ENCODE data around the gene FAM124A. TPM values are rescaled to one million over a fixed set of nuclear protein-coding genes. Genes with fewer than 3 reads are reported as not detected.

FAM124A gene
- total and polyA plus RNA-seq, 10 donors, result 2.6 to 39.9 (median 23.7) TPM

- Histone ChIP-seq H3K27me3 (replicated peaks in 1 of 7) (no peaks in the 10 kb centered on the region), H3K4me1 (no peaks in the 10 kb centered on the region), H3K4me3 (no peak overlapping the region), H3K27ac (no peak overlapping the region), H3K36me3 (no peaks in the 10 kb centered on the region), H3K9me3 (no peaks in the 10 kb centered on the region)
- no peak for DNase-seq
- TF ChIP-seq POLR2A (IDR thresholded peaks at IDR 0.05), result no peak
- TF ChIP-seq CTCF (IDR thresholded peaks at IDR 0.05 in 8 of 11, conservative IDR thresholded peaks at IDR 0.05 in 3 of 11), result no peak
- TF ChIP-seq POLR2AphosphoS5 (IDR thresholded peaks at IDR 0.05), result no peak
- intact Hi-C loops (cut with DNase I; ENCODE audit: low total_unique reads), result no loop called here
- WGBS, 5 donors, result 71 to 83% (median 83%) methylated on average over 2 of the region's 2 CpGs
Measured at GRCh38 chr13:51303063-51303552, 80.9 kb downstream of the FAM124A start.

- Histone ChIP-seq H3K4me3 (no peak overlapping the region), H3K27me3 (replicated peaks in 1 of 7) (no peaks in the 10 kb centered on the region), H3K27ac (no peak overlapping the region), H3K4me1 (no peaks in the 10 kb centered on the region), H3K36me3 (no peaks in the 10 kb centered on the region), H3K9me3 (no peaks in the 10 kb centered on the region)
- intact Hi-C loops (cut with DNase I; ENCODE audit: low total_unique reads), result no loop called here
- no peak for DNase-seq
- TF ChIP-seq POLR2AphosphoS5 (IDR thresholded peaks at IDR 0.05) (no peak), POLR2A (IDR thresholded peaks at IDR 0.05) (no peak), CTCF (IDR thresholded peaks at IDR 0.05 in 8 of 11, conservative IDR thresholded peaks at IDR 0.05 in 3 of 11) (no peak)
Measured at GRCh38 chr13:51303882-51304281, 81.7 kb downstream of the FAM124A start.

- intact Hi-C loops (cut with DNase I; ENCODE audit: low total_unique reads), result no loop called here
- H3K27me3 ChIP-seq (replicated peaks in 1 of 7), result no peaks in the 10 kb centered on the region
- no peaks in the 10 kb centered on the region for H3K4me1 ChIP-seq
- H3K27ac ChIP-seq, result no peak overlapping the region
- H3K36me3 ChIP-seq, result no peaks in the 10 kb centered on the region
- 85 to 91% (median 88%) methylated on average over 7 of the region's 7 CpGs for WGBS, 5 donors
- no peak overlapping the region for H3K4me3 ChIP-seq
- no peak for DNase-seq
- TF ChIP-seq CTCF (IDR thresholded peaks at IDR 0.05 in 8 of 11, conservative IDR thresholded peaks at IDR 0.05 in 3 of 11) (no peak), POLR2AphosphoS5 (IDR thresholded peaks at IDR 0.05) (no peak), POLR2A (IDR thresholded peaks at IDR 0.05) (no peak)
- H3K9me3 ChIP-seq, result no peaks in the 10 kb centered on the region
Measured at GRCh38 chr13:51305271-51305967, 83.2 kb downstream of the FAM124A start.

DNA sequence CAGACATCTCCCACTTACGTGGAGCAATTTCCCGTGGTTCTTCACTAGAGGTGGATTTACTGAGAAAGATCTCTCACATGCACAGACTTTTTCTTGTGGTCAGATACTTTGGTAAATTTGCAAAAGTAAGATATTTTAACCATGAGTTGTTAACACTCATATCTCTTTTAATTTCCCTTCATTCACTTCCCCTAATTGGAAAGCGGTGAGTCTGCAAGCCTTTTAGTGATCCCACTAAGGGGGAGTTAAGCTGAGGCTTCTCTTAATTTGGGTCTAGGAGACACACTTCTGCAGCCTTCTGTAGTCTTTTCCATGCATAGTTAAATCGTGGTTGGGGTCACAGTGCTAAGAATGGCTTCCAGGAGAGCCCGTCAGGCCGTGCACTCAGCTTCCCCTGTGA lies 86.6 kb downstream of the FAM124A start:
- no peaks in the 10 kb centered on the region for H3K4me1 ChIP-seq
- H3K36me3 ChIP-seq, result no peaks in the 10 kb centered on the region
- H3K27me3 ChIP-seq (replicated peaks in 1 of 7), result no peaks in the 10 kb centered on the region
- no peak overlapping the region for H3K4me3 ChIP-seq
- DNase-seq, result no peak
- intact Hi-C loops (cut with DNase I; ENCODE audit: low total_unique reads), result no loop called here
- WGBS, 5 donors, result 44 to 64% (median 56%) methylated on average over 6 of the region's 6 CpGs
- no peak overlapping the region for H3K27ac ChIP-seq
- TF ChIP-seq POLR2AphosphoS5 (IDR thresholded peaks at IDR 0.05) (no peak), POLR2A (IDR thresholded peaks at IDR 0.05) (no peak), CTCF (IDR thresholded peaks at IDR 0.05 in 8 of 11, conservative IDR thresholded peaks at IDR 0.05 in 3 of 11) (no peak)
- H3K9me3 ChIP-seq, result no peaks in the 10 kb centered on the region
